Islet precursor cell (in vitro differentiated cells): ENCODE results near the gene FAM187B.

Experiments used
- DNase-seq: peaks from one replicate; pipeline ENCODE4 v3.0.0-alpha.2; 2018

FAM187B gene

DNA sequence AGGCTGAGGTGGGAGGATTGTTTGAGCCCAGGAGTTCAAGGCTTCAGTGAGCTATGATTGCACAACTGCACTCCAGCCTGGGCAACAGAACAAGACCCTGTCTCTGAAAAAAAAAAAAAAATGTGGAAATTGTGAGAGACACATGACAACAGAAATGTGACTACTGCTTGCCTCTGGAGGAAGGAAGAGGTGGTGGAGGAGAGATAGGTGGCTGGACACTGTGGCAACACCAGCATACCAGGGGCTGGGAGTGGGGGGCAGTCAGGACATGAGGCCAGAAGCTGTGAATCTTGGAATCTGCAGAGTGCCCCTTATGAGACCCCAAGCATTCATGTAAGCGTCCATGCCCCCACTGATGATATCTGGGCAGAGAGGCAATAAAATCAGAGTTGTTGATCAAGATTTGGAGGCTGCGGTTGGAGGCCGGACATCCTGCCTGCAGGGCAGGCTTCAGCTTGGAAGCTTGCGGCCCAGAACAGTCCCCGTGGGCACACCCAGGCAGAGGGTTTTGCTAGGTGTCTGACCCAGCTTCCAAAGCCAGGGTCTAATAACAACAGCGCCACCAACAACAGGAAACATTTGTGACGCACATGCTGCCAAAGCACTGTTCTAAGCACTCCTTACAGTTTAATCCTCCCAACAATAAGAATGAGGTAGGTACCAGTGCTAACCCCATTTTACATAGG, 16.9 kb downstream of the FAM187B start:
- DNase-seq = peak; percentile 31

GRCh38 chr19:35209646-35210045, 18.9 kb downstream of the FAM187B start:
- no peak for DNase-seq

DNA sequence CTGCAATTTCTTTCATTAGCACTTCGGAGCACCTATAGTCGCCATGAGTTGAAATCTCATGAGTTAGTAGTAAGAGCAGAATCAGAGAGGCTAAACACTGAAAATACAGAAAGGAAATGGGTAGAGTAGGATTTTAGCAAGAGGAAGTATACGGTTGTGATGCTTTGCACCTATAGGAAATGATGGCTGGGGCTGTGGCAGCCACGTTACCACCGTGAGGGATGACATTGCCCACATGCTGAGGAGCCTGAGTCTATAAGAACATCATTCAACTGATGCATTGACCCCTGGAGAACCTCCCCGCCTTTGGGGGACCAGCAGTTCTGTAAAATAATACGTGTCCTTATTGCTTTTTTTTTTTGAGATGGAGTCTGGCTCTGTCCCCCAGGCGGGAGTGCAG, 20.4 kb downstream of the FAM187B start:
- DNase-seq = no peak

GRCh38 chr19:35207391-35207871, 21.1 kb downstream of the FAM187B start:
- no peak for DNase-seq

DNA sequence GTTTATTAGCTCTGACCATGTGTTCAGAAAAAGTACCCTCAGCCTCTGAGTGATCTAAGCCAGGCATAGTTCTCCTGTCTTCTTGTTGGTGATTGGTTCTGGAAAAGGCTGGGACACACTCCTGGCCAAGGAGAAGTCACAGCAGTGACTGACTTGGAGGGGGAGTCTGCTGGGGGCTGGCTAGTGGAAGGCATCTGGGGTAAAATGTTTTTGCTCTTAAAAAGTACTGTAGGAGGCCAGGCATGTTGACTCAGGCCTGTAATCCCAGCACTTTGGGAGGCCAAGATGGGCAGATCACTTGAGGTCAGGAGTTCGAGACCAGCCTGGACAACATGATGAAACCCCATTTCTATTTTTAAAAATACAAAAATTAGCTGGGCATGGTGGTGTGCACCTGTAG, 21.7 kb downstream of the FAM187B start:
- DNase-seq = no peak

- DNase-seq = no peak
Measured at GRCh38 chr19:35206379-35206778, 22.2 kb downstream of the FAM187B start.

DNA sequence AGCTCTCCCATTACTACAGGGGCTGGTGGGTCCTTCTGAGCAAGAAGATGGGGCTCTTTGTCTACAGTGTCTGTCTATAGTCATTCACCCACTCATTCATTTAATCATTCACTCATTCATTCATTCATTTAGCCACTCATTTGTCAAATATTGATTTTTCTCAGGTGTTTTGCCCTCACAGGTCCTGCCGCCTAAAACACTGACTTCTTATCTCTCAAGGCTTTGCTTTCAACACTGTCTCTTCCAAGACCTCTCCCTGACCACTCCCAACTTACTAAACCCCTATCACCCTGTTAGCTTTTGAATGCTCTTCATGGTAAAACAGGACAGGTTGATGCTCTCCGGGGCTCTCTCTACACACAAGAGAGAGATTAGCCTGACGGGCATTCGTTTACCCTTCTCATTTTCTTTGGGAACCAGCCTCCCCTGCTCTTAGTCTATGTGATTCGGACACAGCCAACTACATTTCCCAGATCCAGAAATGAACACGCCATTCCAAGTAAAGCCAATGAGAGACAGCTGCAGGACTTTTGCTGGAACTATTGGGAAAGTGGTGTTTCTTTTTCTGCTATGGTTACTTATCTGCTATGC, 22.7 kb downstream of the FAM187B start:
- no peak for DNase-seq

DNA sequence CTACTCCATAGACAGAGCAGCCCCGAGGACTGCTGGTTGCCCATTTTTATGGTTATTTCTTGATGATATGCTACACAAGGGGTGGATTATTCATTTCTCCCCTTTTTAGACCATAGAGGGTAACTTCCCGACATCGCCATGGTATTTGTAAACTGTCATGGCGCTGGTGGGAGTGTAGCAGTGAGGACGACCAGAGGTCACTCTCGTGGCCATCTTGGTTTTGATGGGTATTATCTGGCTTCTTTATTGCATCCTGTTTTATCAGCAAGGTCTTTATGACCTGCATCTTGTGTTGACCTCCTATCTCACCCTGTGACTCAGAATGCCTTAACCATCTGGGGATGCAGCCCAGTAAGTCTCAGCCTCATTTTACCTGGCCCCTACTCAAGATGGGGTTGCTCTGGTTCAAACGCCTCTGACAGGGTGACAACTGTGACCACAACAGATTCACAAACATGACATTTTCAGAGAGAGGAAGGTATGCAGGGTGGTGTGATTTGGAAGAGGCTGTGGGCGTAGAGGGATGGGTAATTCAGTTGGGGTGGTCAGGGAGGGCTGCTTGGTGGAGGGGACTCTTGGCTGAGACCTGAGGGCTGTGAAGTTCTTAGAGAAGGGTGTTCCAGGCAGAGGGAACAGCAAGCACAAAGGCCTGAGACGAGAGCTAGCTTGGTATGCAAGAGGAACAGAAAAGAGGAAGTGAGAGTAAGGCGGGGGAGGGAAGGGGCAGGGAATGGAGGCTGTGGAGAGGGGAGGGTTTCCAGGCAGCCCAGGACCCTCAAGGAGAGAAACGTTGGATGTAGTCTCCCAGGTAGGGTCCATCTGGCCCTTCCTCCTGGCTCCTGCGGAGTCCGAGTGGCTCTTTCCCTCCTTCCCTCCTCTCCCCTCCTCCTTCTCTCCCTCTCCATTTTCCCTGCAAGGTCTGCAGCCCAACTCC, 23.5 kb downstream of the FAM187B start:
- no peak for DNase-seq

GRCh38 chr19:35202722-35203688, 25.5 kb downstream of the FAM187B start:
- no peak for DNase-seq

DNA sequence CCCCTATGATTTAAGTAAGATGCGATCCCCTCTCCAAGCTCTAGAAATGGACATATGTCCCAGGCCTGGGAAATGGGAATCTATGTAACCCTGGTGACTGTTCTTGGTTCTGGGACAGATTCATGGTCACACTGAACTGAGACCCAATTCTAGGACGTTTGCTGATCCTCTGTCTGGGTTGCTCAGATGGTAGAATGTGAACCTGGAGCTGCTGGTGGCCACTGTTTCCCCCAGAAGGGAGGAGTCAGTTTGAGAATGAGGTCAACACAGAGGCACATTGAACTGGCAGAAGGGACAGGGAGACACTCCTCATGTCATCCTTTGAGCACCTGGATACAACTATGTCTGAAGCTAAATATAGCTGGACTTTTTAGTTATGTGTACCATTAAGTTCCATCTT, 29.1 kb downstream of the FAM187B start:
- DNase-seq = no peak

GRCh38 chr19:35196861-35197260, 31.7 kb downstream of the FAM187B start:
- peak; percentile 8 for DNase-seq

DNA sequence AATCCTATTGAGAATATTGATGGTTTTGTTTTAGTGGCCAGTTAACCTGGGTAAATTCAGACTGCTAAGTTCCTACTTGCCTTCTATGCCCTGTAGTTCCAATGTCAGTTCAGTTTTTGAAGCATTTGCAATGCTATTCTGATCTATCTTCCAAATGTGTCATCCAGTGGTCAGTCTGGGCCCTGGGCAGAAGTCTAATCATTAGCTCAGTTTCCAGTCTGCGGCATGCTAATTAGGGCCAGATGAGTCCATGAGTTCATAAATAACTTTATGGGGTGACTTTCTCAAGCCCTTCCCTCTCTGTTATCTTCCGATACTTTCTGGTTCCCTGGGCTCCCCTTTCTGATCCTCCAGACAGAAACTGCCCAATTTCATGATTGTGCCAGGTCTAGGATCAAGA, 32.7 kb downstream of the FAM187B start:
- DNase-seq = peak; percentile 12

DNA sequence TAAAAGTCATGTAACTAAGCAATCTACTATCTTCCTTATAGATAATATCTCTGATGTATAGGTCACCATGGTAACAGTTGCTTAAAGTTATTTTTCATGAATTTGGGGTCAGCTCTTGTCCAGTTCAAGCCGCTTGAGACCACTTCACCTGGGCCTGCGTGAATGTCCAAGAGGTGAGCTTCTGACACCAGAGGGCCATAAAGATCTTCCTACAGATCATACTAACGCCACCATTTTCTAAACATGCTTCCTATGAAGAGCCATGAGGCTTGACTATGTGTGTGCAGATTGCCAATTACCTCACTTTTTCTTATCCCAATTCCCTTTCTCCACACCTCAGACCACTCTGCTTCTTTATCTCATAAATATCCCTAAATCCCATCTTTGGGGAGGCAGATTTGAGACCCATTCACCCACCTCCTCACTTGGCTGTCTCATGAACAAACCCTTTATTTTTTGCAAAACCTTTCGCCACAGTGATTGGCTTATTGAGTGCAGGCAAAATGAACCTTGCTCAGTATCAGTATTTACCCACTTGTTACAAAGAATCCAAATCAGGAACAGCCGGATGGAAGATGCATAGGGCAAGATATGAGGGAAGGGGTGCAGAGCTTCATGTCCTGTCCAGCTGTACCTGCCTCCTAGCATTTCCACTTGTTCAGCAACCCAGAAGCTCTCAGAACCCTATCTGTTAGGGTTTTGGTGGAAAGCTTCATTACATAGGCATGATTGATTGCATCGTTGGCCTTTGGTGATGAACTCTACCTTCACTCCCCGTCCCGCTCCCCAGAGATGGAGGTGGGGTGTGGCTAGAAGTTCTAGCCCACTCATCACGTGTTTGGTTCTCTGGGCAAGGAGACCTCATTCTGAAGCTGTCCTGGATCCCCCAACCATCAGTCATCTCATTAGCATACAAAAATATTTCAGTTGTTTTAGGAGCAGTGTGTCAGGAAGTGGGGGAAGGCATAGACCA, 34.2 kb downstream of the FAM187B start:
- DNase-seq = peak; percentile 12

GRCh38 chr19:35184884-35185283, 43.7 kb downstream of the FAM187B start:
- DNase-seq = no peak

GRCh38 chr19:35184267-35184666, 44.3 kb downstream of the FAM187B start:
- DNase-seq = no peak

- no peak for DNase-seq
Measured at GRCh38 chr19:35181387-35181786, 47.2 kb downstream of the FAM187B start.

- DNase-seq = peak; percentile 5
Measured at GRCh38 chr19:35179830-35180229, 48.7 kb downstream of the FAM187B start.

GRCh38 chr19:35178701-35179100, 49.8 kb downstream of the FAM187B start:
- DNase-seq = peak; percentile 4

- peak; percentile 2 for DNase-seq
Measured at GRCh38 chr19:35177377-35178274, 50.9 kb downstream of the FAM187B start.

DNA sequence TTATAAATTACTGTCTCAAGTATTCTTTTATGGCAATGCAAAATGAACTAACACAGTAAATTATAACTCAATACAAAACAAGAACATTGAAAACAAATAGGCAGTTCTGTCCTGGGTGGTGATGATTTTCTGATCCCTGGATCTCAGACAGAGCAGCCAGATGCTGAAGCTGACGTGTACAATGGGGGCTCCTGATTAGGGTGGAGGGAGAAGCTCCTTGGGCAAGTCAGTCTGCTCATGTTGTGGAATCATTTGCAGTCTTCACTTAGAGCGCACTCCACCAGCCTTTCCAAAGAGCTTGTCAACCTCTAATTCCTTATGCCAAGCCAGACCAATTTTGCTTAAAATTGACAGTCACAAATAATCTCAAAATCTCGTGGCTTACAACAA, 52.4 kb downstream of the FAM187B start:
- DNase-seq = peak; percentile 31
